IMR-90 (cell line): Measurements from ENCODE around the gene BDH1. TPM values are rescaled to one million over a fixed set of nuclear protein-coding genes. Genes with fewer than 3 reads are reported as not detected.

Experiments used
- ATAC-seq: fragments of 200-7000 bp; cut with Tn5 transposase; 2 replicates; pipeline ENCODE4 v1.9.1; 2020; ENCODE audit warnings: low read depth, mild to moderate bottlenecking, moderate library complexity
- BruUV-seq: library from RNA; stranded (reverse); fragments of 400-500 nt; replicated peaks from 2 replicates; lab custom pipeline; 2021; lab: Mats Ljungman, UMichigan
- CTCF ChIA-PET: fragments of 300-600 bp; formaldehyde crosslinking; extraction: SDS; loops from one replicate; lab custom pipeline; 2021; ENCODE audit warnings: antibody characterized with exemption; lab: Yijun Ruan, JAX
- POLR2A ChIA-PET: fragments of 300-600 bp; sonication (Branson Sonifier 250); formaldehyde crosslinking; loops from one replicate; lab custom pipeline; 2022; ENCODE audit warnings: antibody characterized with exemption; ENCODE audit not compliant: unreplicated experiment; lab: Charles Lee
- DNase-seq: peaks from one replicate; pipeline ENCODE4 v3.0.0; 2013
- H2AFZ ChIP-seq: replicated peaks from 2 replicates; pipeline ENCODE3; 2013; ENCODE audit warnings: low read length, mild to moderate bottlenecking; ENCODE audit not compliant: poor library complexity
- H2AK5ac ChIP-seq: 2 replicates; pipeline ENCODE4 v1.6.1; 2013; ENCODE audit warnings: low read depth, low read length, inconsistent platforms
- H2AK9ac ChIP-seq: replicated peaks from 2 replicates; pipeline ENCODE3; 2013; ENCODE audit warnings: mild to moderate bottlenecking, low read depth, low read length, moderate library complexity; ENCODE audit not compliant: poor library complexity
- H2BK120ac ChIP-seq: 2 replicates; pipeline ENCODE4 v1.6.1; 2013; ENCODE audit warnings: low read depth, low read length, inconsistent platforms
- H2BK15ac ChIP-seq: 3 replicates; pipeline ENCODE4 v1.6.1; 2013; ENCODE audit warnings: low read depth, low read length, inconsistent platforms
- H2BK20ac ChIP-seq: 2 replicates; pipeline ENCODE4 v1.6.1; 2013; ENCODE audit warnings: low read depth, mild to moderate bottlenecking, inconsistent platforms, low read length, moderate library complexity
- H2BK5ac ChIP-seq: 2 replicates; pipeline ENCODE4 v1.6.1; 2013; ENCODE audit warnings: mild to moderate bottlenecking, low read depth, low read length, inconsistent platforms; ENCODE audit not compliant: poor library complexity, severe bottlenecking
- H3K14ac ChIP-seq: replicated peaks from 2 replicates; pipeline ENCODE4 v1.6.1; 2013; ENCODE audit warnings: low read depth, low read length, inconsistent platforms
- H3K18ac ChIP-seq: 2 replicates; pipeline ENCODE4 v1.6.1; 2013; ENCODE audit warnings: low read depth, low read length, control low read depth
- H3K23ac ChIP-seq: 2 replicates; pipeline ENCODE4 v1.6.1; 2013; ENCODE audit warnings: low read depth, low read length, inconsistent platforms
- H3K27ac ChIP-seq: 2 replicates; pipeline ENCODE4 v1.5.1; 2013; ENCODE audit warnings: mild to moderate bottlenecking, control low read depth, low read length; ENCODE audit not compliant: insufficient read depth
- H3K27me3 ChIP-seq: 2 replicates; pipeline ENCODE4 v1.6.1; 2013; ENCODE audit warnings: low read length; ENCODE audit not compliant: control insufficient read depth, insufficient read depth
- H3K36me3 ChIP-seq: 2 replicates; pipeline ENCODE4 v1.6.1; 2013; ENCODE audit warnings: low read length, mixed read lengths; ENCODE audit not compliant: control insufficient read depth, insufficient read depth
- H3K4ac ChIP-seq: 2 replicates; pipeline ENCODE4 v1.6.1; 2013; ENCODE audit warnings: low read depth, low read length, inconsistent platforms
- H3K4me1 ChIP-seq: 2 replicates; pipeline ENCODE4 v1.6.1; 2013; ENCODE audit warnings: low read length, mixed read lengths; ENCODE audit not compliant: control insufficient read depth, insufficient read depth
- H3K4me2 ChIP-seq: 2 replicates; pipeline ENCODE4 v1.6.1; 2013; ENCODE audit warnings: low read depth, mild to moderate bottlenecking, control low read depth, low read length, moderate library complexity
- H3K4me3 ChIP-seq: 2 replicates; pipeline ENCODE4 v1.5.1; 2013; ENCODE audit warnings: low read depth, mild to moderate bottlenecking, control low read depth, low read length, moderate library complexity; ENCODE audit not compliant: insufficient read depth
- H3K56ac ChIP-seq: 2 replicates; pipeline ENCODE4 v1.6.1; 2013; ENCODE audit warnings: low read length, inconsistent platforms; ENCODE audit not compliant: insufficient read depth; ENCODE audit errors: extremely low read depth
- H3K79me1 ChIP-seq, 2 experiments: 2 replicates each; pipeline ENCODE4 v1.6.1; 2013; ENCODE audit warnings: low read length in 2 of 2, inconsistent platforms in 1 of 2, low read depth in 1 of 2
- H3K9ac ChIP-seq: 2 replicates; pipeline ENCODE4 v1.6.1; 2013; ENCODE audit warnings: low read depth, low read length, control low read depth
- H3K9me1 ChIP-seq: 2 replicates; pipeline ENCODE4 v1.6.1; 2013; ENCODE audit warnings: low read length, inconsistent platforms; ENCODE audit not compliant: insufficient read depth
- H3K9me3 ChIP-seq: 2 replicates; pipeline ENCODE4 v1.6.1; 2013; ENCODE audit warnings: low read length; ENCODE audit not compliant: control insufficient read depth, insufficient read depth
- H4K20me1 ChIP-seq: 2 replicates; pipeline ENCODE4 v1.6.1; 2013; ENCODE audit warnings: low read length, inconsistent platforms; ENCODE audit not compliant: insufficient read depth
- H4K5ac ChIP-seq: 2 replicates; pipeline ENCODE4 v1.6.1; 2013; ENCODE audit warnings: mild to moderate bottlenecking, low read depth, low read length, control low read depth
- H4K8ac ChIP-seq, 2 experiments: 2 replicates each; pipeline ENCODE4 v1.6.1; 2013; ENCODE audit warnings: low read depth in 2 of 2, low read length in 2 of 2, control low read depth in 1 of 2, inconsistent platforms in 1 of 2
- H4K91ac ChIP-seq: 2 replicates; pipeline ENCODE4 v1.6.1; 2013; ENCODE audit warnings: low read depth, low read length, inconsistent platforms; ENCODE audit not compliant: insufficient read depth
- BHLHE40 ChIP-seq: fragments of 150-350 bp; IDR thresholded peaks from 2 replicates; pipeline ENCODE4 v1.6.1; 2016; ENCODE audit warnings: mild to moderate bottlenecking, low read depth, low read length
- CHD1 ChIP-seq: IDR thresholded peaks from 2 replicates; pipeline ENCODE4 v1.6.1; 2012; ENCODE audit warnings: low read depth, low read length, improper control_type of control experiment
- MAFK ChIP-seq: IDR thresholded peaks from 2 replicates; pipeline ENCODE4 v1.6.1; 2012; ENCODE audit warnings: low read depth, low read length, improper control_type of control experiment
- MAZ ChIP-seq: IDR thresholded peaks from 2 replicates; pipeline ENCODE4 v1.6.1; 2012; ENCODE audit warnings: low read depth, mild to moderate bottlenecking, low read length, improper control_type of control experiment, moderate library complexity, borderline replicate concordance
- RAD21 ChIP-seq: IDR thresholded peaks from 2 replicates; pipeline ENCODE4 v1.6.1; 2012; ENCODE audit warnings: low read length, improper control_type of control experiment
- RFX5 ChIP-seq: IDR thresholded peaks from 2 replicates; pipeline ENCODE4 v1.8.0; 2012; ENCODE audit warnings: low read depth, mild to moderate bottlenecking, low read length, moderate library complexity
- SMC3 ChIP-seq: fragments of 150-350 bp; IDR thresholded peaks from 2 replicates; pipeline ENCODE4 v1.6.1; 2016; ENCODE audit warnings: low read depth, mild to moderate bottlenecking, antibody characterized with exemption, low read length, moderate library complexity
- WGBS, 2 experiments: methylation state at CpG; one replicate each; pipeline versions ENCODE4 v1.1.5 to v1.1.7; 2013; ENCODE audit warnings: missing lambda C conversion rate in 2 of 2; ENCODE audit not compliant: insufficient read length in 1 of 2; ENCODE audit errors: extremely low coverage in 2 of 2; 5-methylcytosine and 5-hydroxymethylcytosine counted together
- dilution Hi-C: fragments of 300-500 bp; cut with HindIII; formaldehyde crosslinking; loops from one replicate; pipeline ENCODE4 v1.14.3; 2018; ENCODE audit warnings: low sequenced_read_pairs; ENCODE audit not compliant: unreplicated experiment
- in situ Hi-C: fragments of 300-500 bp; cut with MboI; formaldehyde crosslinking; loops from 3 replicates; pipeline ENCODE4 v1.14.3; 2019; ENCODE audit warnings: low sequenced_read_pairs, inconsistent platforms, mixed read lengths
- intact Hi-C: fragments of 100-400 bp; cut with micrococcal nuclease; formaldehyde crosslinking; loops from 2 replicates; pipeline ENCODE4 v1.10.0; 2022
- polyA plus RNA-seq, 3 experiments: library from polyadenylated mRNA; depleted of rRNA; stranded (reverse); fragments of >200 nt; gene quantifications; 2 replicates each; pipeline ENCODE4 v1.2.3, GENCODE V29; 2012; ENCODE audit warnings: low replicate concordance in 1 of 3
- total RNA-seq: library from RNA; depleted of rRNA; stranded (reverse); fragments of >200 nt; gene quantifications from 2 replicates; pipeline ENCODE4 v1.2.3, GENCODE V29; 2012
- TF ChIP-seq, protein P1 (sequence below): fragments of 150-350 bp; IDR thresholded peaks from 2 replicates; pipeline ENCODE4 v1.6.1; 2016; ENCODE audit warnings: low read depth, mild to moderate bottlenecking, low read length, moderate library complexity, borderline replicate concordance
- TF ChIP-seq, protein P2 (sequence below): fragments of 150-350 bp; IDR thresholded peaks from 2 replicates; pipeline ENCODE4 v1.6.1; 2017; ENCODE audit warnings: mild to moderate bottlenecking, antibody characterized with exemption, low read length, low read depth
- TF ChIP-seq, protein P3 (sequence below): conservative IDR thresholded peaks from 2 replicates; pipeline ENCODE4 v1.5.1; 2012; ENCODE audit warnings: mild to moderate bottlenecking, low read depth, low read length, improper control_type of control experiment

Gene BDH1
- total and polyA plus RNA-seq, 2 of the 4 experiments (the other 2 are of a cell fraction) = 2.7 to 4.4 TPM

DNA sequence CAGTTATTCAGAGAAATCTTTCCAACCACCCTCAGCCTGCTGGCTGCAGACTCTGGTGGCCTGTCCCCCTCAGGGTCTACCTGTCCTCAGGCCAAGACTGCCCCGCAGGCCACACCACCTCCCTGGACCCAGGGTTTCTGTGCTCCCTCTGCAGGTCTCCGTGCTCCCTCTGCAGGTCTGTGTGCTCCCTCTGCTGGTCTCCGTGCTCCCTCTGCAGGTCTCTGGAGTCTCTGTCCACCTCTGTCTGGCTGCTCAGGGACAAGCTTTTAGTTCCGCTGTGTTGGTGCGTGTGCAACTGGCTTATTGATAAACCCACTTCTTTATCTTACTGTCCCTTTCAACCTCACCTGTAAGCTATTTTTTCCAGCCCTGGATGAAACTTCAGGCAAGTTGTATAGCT is 30.1 kb downstream of the BDH1 start:
- H3K4me3 ChIP-seq = no peak overlapping the region

More for the DNA sequence above, 30.1 kb downstream of the BDH1 start:
- no peak overlapping the region for H2AK5ac ChIP-seq
- TF ChIP-seq, protein P1, sequence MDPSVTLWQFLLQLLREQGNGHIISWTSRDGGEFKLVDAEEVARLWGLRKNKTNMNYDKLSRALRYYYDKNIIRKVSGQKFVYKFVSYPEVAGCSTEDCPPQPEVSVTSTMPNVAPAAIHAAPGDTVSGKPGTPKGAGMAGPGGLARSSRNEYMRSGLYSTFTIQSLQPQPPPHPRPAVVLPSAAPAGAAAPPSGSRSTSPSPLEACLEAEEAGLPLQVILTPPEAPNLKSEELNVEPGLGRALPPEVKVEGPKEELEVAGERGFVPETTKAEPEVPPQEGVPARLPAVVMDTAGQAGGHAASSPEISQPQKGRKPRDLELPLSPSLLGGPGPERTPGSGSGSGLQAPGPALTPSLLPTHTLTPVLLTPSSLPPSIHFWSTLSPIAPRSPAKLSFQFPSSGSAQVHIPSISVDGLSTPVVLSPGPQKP = no peak
- no peak for TF ChIP-seq MAFK
- 0 out of 2 replicates have a peak, but pooled peaks have one; percentile 10 for TF ChIP-seq SMC3
- TF ChIP-seq, protein P2, sequence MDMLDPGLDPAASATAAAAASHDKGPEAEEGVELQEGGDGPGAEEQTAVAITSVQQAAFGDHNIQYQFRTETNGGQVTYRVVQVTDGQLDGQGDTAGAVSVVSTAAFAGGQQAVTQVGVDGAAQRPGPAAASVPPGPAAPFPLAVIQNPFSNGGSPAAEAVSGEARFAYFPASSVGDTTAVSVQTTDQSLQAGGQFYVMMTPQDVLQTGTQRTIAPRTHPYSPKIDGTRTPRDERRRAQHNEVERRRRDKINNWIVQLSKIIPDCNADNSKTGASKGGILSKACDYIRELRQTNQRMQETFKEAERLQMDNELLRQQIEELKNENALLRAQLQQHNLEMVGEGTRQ = no peak
- TF ChIP-seq, protein P3, sequence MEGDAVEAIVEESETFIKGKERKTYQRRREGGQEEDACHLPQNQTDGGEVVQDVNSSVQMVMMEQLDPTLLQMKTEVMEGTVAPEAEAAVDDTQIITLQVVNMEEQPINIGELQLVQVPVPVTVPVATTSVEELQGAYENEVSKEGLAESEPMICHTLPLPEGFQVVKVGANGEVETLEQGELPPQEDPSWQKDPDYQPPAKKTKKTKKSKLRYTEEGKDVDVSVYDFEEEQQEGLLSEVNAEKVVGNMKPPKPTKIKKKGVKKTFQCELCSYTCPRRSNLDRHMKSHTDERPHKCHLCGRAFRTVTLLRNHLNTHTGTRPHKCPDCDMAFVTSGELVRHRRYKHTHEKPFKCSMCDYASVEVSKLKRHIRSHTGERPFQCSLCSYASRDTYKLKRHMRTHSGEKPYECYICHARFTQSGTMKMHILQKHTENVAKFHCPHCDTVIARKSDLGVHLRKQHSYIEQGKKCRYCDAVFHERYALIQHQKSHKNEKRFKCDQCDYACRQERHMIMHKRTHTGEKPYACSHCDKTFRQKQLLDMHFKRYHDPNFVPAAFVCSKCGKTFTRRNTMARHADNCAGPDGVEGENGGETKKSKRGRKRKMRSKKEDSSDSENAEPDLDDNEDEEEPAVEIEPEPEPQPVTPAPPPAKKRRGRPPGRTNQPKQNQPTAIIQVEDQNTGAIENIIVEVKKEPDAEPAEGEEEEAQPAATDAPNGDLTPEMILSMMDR = peak; percentile 39
- no peak for TF ChIP-seq BHLHE40
- TF ChIP-seq MAZ = no peak
- no peak for TF ChIP-seq RFX5
- TF ChIP-seq RAD21 = peak; percentile 44
- no peak for TF ChIP-seq CHD1
- peaks cover 3% of the 10 kb centered on the region; the same call in 1 of the 2 replicates for H3K9me1 ChIP-seq
- H2BK5ac ChIP-seq = no peak overlapping the region
- H4K5ac ChIP-seq = no peak overlapping the region
- H3K9ac ChIP-seq = no peak overlapping the region
- intact Hi-C loops (no loop called here), in situ Hi-C loops (no loop called here), dilution Hi-C loops (no loop called here)
- ChIA-PET CTCF (no interaction called here), POLR2A (no interaction called here)
- no peak overlapping the region for H2BK20ac ChIP-seq
- H3K4me2 ChIP-seq = no peak overlapping the region
- no peak overlapping the region for H4K8ac ChIP-seq
- H3K4ac ChIP-seq = no peak overlapping the region
- H3K4me1 ChIP-seq = peaks cover 9% of the 10 kb centered on the region
- peak; percentile 21 for DNase-seq
- H2AFZ ChIP-seq = no peak overlapping the region
- no peak overlapping the region for H2BK120ac ChIP-seq
- no peak overlapping the region for H3K56ac ChIP-seq
- no peaks in the 10 kb centered on the region for H3K9me3 ChIP-seq
- no peak overlapping the region for H3K14ac ChIP-seq
- no peak for ATAC-seq
- no peaks in the 10 kb centered on the region for H3K79me1 ChIP-seq
- H3K18ac ChIP-seq = no peak overlapping the region
- no CpG with 5 or more reads among the region's 5 CpGs for WGBS, 2 experiments
- H3K36me3 ChIP-seq = no peaks in the 10 kb centered on the region
- H4K20me1 ChIP-seq = no peaks in the 10 kb centered on the region
- no peak overlapping the region for H3K23ac ChIP-seq
- no peak overlapping the region for H3K27ac ChIP-seq
- no peak overlapping the region for H2AK9ac ChIP-seq
- H3K27me3 ChIP-seq = peaks cover 5% of the 10 kb centered on the region; the same call in 1 of the 2 replicates
- no peak overlapping the region for H4K91ac ChIP-seq
- no peak overlapping the region for H2BK15ac ChIP-seq
- no TSS peak for BruUV-seq
